GM19324 (cell line): ENCODE results near the gene MYEOV.

Source experiments
- ATAC-seq: cut with Tn5 transposase; IDR thresholded peaks from one replicate; pipeline ENCODE4 v1.9.1; 2021; ENCODE audit warnings: mild to moderate bottlenecking, moderate library complexity; ENCODE audit not compliant: unreplicated experiment, low FRiP score

Gene MYEOV

GRCh38 chr11:69265210-69265609 lies 28.7 kb upstream of the MYEOV start:
- no peak for ATAC-seq

GRCh38 chr11:69265911-69266510 lies 27.9 kb upstream of the MYEOV start:
- ATAC-seq = no peak

DNA sequence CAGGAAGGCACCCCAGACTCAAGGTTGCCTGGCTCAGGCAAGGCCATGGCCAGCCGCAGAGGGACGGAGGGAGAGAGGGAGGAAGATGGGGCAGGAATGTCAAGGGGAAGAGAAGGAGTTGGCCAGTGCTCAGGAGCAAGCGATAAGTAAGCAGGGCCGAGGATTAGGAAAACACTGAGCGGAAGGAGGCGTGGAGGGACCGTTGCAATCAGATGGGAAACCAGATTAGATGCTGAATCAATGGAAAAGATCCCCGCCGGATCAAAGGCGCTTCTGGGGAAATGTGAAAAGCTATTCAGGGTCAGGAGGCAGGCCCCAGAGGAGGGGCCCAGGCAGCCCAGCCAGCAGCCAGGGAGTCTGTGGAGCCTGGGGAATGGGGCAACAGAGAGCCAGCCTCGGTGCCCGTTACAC lies 26.6 kb upstream of the MYEOV start:
- no peak for ATAC-seq

- ATAC-seq = no peak
Observed at GRCh38 chr11:69268911-69269310, 25.0 kb upstream of the MYEOV start.

DNA sequence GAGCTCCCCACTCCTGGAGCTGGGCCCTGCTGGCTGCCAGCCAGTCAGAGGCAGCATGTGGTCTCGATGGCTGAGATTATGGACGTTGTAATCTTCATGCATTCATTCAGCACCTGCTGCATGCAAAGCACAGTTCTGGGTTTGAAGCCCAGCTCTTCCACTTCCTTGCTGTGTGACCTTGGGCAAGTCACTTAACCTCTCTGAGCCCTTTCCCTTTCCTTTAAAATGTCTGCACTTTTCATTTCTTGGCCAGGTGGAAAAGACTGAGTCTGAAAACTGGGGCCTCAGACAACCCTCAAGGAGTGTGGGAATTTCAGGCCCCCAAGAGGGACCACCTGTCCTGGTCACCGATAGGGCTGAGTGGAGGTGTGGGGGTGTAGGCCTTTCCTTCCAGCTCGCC lies 24.6 kb upstream of the MYEOV start:
- ATAC-seq = no peak

DNA sequence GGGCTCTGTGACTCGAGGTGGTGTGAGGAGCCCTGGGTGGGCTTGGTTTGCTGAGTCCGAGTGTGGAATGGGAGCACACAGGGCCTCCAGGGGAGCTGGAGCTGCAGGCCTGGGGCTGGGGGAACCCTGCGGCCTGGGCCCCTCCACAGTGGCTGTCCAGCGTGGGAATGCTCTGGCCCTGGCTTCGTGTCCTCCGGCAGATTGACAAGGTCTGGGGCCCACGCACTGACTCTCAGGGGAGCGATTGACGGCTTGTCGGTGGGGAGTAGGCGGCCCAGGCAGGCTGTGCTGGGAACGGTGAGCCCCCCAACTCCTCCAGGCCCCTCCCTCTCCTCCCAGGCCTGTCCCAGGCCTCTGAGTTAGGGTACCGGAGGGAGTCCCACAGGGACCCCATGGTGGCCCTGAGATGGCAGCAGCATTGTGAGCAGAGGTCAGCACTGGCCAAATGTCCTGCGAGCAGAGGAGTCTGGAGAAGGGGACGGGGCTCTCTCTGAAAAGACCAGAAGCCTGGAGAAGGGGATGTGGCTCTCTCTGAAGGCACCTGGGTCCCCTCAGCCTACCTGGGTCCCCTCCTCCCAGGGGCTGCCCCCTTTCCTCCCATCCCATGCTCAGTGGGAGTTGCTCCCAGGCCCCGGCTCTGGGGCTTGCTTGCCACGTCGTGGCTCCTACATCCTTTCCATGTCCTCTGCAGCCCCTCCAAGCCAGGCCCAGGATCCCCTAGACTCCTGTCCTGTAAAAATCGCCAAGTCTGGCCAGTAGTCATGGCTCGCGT lies 23.8 kb upstream of the MYEOV start:
- no peak for ATAC-seq

- no peak for ATAC-seq
Observed at GRCh38 chr11:69270941-69271340, 23.0 kb upstream of the MYEOV start.

- no peak for ATAC-seq
Observed at GRCh38 chr11:69272055-69272454, 21.9 kb upstream of the MYEOV start.

DNA sequence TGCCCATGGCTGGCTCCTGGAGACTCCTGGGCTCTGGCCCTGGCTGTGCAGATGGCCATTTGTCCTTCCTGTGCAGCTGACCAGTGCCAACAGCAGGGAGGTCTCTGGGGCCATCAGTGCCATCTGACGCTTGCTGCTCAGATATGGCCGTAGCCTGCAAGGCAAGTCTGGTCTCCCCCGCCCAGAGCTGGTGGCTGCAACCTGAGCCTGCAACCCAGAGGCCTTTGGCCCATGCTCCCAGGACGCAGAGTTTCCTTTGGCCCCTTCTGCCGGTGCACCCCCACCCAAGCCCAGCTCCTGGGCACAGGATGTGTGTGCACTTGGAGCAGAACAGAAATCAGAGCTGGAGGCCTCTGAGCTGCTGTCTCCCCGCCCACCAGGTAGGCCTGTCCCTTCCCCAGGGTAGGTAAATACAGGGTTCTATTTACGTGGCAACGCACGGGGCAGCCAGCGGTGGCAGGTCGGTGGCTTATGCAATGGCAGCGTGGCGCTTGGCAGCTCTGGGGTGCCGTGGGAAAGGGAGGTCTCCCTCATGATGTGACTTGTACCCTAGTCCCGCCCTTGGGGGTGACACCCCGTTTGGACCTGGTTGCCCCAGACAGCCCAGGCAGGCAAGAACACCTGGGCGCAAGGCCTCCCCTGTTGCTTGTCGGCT lies 21.0 kb upstream of the MYEOV start:
- ATAC-seq = no peak

GRCh38 chr11:69273571-69273970 lies 20.4 kb upstream of the MYEOV start:
- no peak for ATAC-seq

DNA sequence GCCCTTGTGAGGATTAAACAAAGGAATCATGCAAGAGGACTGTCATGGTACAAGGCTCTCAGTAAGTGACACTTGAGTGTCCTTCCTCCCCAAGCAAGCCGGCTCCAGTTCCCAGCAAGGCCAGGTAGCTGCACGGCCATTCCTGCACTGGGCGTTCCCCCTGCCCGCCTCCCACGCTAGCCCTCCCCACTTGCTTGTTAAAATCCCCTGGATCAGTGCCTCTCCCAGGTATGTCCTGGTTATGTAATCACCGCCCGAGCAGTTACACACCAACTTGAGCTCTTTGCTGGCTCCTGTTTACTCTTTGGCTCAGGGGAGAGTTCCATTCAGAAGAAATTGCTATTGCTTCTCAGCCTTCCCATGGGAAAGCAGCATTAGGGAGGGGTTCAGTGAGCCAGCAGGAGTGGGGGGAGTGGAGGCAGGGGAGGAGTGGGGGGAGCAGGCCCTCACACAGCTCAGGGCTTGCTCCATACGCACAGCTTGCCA lies 19.4 kb upstream of the MYEOV start:
- ATAC-seq = no peak

DNA sequence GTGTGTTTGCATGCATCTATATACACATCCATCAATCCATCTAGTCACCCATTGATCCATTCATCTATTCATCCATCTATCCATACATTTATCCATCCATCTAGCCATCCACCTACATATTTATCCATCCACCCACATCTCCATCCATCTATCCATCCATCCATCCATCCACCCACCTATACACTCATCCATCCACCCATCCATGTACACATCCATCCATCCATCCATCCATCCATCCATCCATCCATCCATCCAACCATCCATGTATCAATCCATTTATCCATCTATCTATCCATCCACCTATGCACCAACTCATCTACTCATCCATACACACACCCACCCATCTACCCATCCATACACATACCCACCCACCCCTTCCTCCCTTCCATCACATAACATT lies 18.8 kb upstream of the MYEOV start:
- no peak for ATAC-seq

- no peak for ATAC-seq
Observed at GRCh38 chr11:69276165-69276564, 17.8 kb upstream of the MYEOV start.

GRCh38 chr11:69277074-69277809 lies 16.7 kb upstream of the MYEOV start:
- ATAC-seq = no peak

DNA sequence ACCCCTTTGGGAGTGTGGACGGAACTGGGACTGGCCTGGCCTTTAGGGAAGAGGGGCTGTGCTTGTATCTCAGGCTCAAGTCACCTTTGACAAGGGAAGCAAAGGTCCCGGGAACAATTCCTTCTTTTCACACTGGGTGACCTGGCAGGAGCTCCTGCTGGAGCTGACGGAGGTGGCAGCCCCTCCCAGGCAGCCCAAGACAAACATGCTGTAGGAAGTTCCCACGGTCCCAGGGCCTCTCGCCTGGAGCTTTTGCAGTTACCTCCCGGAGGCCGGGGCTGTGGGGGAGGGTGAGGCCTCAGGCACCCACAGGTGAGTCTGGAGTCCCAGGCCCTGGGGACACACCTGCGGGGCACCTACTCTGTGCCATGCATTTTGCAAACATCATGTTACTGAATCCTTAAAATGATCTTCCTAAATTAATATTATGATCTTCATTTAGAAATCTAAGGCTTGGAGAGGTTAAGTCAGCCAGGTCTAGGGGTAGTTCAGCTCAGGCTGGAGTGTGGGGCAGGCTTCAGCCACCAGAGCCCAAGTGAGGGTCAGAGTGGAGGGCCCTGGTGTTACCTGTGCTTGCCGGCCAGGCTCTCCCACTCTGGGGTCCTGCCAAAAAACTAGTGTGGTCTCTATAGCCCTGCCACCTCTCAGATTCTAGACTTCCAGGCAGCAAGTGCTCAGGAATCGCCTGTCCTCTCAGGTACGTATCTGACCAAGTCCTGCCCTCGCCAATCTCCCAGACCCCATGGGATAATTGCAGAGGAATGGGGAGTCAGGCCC lies 15.7 kb upstream of the MYEOV start:
- ATAC-seq = no peak

GRCh38 chr11:69280451-69280850 lies 13.5 kb upstream of the MYEOV start:
- ATAC-seq = no peak

DNA sequence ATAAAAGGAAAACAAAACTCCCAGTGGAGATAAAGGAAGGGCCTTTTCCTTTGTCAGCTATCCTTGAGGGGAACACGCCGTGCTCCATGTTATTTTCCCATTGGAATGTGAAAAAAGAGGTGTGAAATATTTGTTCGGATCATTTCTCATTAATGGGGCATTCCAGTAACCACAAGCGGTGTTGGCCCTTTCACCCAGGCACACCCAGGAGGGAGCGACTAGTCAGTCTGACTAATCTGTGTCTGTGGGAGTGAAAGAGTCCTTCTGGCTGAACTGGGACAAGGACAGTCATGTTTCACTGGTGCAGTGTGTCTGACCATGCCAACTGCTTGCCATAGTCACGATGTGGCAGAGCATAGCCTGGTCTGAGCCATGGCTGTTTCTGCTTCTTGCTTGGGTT lies 13.0 kb upstream of the MYEOV start:
- no peak for ATAC-seq

GRCh38 chr11:69283446-69283845 lies 10.5 kb upstream of the MYEOV start:
- no peak for ATAC-seq

DNA sequence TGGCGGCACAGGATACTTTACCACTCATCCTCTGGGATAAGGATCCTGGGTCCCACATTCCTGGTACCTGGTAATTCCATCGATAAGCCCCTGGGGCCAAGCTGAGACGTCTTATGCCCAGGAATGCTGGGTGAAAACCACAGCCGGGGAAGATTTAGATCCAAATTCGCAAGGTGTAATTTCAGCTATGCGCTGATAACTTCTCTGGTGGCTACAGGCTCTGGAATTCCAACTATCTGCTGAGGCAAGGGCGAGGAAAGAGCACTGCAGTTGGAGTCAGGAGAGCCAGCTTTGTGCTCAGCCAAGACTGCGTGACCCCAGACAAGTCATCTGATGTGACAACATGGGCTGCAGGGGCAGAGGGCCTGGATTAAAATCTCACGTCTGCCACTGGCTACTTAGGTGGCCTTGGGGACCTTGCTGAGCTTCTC lies 9.9 kb upstream of the MYEOV start:
- ATAC-seq = no peak

DNA sequence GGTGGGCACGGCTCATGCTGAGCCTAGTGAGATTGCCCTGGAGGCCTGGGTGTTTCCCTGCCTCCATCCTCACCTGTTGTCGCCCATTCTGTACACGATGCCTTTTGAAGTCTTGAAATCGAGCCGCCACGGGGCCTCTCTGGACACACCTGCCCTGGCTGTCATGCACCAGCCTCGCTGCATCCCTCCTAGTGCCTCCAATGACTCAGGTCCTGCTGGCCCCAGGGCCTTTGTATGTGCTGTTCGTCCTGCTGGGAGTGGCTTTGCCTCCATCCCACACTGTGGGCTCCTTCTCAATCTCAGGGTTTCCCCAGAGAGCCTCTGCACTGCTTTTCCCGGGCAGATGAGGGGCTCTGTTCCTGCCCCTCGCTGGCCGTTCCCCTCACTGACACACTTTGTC lies 8.9 kb upstream of the MYEOV start:
- no peak for ATAC-seq
